ENCODE measurements around the gene C1R.

DNA sequence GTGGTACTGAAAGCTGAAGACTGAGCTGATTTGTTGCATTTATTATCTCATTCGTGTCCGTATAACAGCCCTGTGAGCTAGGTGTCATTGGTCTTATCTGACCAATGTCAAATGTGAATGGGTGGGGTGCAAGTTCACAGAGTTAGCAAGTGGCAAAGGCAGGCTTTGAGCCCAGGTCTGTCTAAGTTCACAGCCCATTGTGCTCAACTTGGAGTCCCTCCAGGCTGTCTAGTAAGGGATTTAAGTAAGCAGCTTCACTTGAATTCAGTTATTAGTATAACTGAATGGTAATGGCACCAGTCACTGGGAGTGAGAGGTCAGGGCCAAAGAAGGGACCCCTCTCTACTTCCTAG, 23.3 kb downstream of the C1R start:
- TF ChIP-seq, protein P1, sequence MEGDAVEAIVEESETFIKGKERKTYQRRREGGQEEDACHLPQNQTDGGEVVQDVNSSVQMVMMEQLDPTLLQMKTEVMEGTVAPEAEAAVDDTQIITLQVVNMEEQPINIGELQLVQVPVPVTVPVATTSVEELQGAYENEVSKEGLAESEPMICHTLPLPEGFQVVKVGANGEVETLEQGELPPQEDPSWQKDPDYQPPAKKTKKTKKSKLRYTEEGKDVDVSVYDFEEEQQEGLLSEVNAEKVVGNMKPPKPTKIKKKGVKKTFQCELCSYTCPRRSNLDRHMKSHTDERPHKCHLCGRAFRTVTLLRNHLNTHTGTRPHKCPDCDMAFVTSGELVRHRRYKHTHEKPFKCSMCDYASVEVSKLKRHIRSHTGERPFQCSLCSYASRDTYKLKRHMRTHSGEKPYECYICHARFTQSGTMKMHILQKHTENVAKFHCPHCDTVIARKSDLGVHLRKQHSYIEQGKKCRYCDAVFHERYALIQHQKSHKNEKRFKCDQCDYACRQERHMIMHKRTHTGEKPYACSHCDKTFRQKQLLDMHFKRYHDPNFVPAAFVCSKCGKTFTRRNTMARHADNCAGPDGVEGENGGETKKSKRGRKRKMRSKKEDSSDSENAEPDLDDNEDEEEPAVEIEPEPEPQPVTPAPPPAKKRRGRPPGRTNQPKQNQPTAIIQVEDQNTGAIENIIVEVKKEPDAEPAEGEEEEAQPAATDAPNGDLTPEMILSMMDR (IDR thresholded peaks at IDR 0.05 in 8 of 11, conservative IDR thresholded peaks at IDR 0.05 in 3 of 11) = no peak
- TF ChIP-seq POLR2A (IDR thresholded peaks at IDR 0.05) (no peak), POLR2AphosphoS5 (IDR thresholded peaks at IDR 0.05) (no peak)
